Brain microvascular endothelial cell (primary cell): ENCODE results near the gene KIF20B.

ENCODE experiments used
- DNase-seq: peaks from one replicate; pipeline ENCODE4 v3.0.0-alpha.2; 2020
- H3K27ac ChIP-seq: fragments of 250-450 bp; sonication (Bioruptor Pico); 2 replicates; pipeline ENCODE4 v1.5.1; 2020; ENCODE audit warnings: mild to moderate bottlenecking, moderate library complexity
- H3K27me3 ChIP-seq: fragments of 250-450 bp; sonication (Bioruptor Pico); replicated peaks from 2 replicates; pipeline ENCODE4 v1.5.1; 2020; ENCODE audit warnings: mild to moderate bottlenecking
- H3K36me3 ChIP-seq: fragments of 250-450 bp; sonication (Bioruptor Pico); replicated peaks from 2 replicates; pipeline ENCODE4 v1.5.1; 2020; ENCODE audit warnings: mild to moderate bottlenecking
- H3K4me3 ChIP-seq: 2 replicates; pipeline ENCODE4 v1.5.1; 2011; ENCODE audit warnings: low read depth, mild to moderate bottlenecking, control low read depth, low read length, moderate library complexity
- in situ Hi-C: cut with HindIII; loops from 2 replicates; pipeline ENCODE4 v1.10.0; 2017; ENCODE audit warnings: low sequenced_read_pairs, low pct_ligation_motif_present
- TF ChIP-seq, protein P1 (sequence below): IDR thresholded peaks from 2 replicates; pipeline ENCODE4 v1.5.1; 2011; ENCODE audit warnings: low read depth, mild to moderate bottlenecking, moderate library complexity, low read length, control low read depth, inconsistent platforms; ENCODE audit errors: missing control alignments

Gene KIF20B

DNA sequence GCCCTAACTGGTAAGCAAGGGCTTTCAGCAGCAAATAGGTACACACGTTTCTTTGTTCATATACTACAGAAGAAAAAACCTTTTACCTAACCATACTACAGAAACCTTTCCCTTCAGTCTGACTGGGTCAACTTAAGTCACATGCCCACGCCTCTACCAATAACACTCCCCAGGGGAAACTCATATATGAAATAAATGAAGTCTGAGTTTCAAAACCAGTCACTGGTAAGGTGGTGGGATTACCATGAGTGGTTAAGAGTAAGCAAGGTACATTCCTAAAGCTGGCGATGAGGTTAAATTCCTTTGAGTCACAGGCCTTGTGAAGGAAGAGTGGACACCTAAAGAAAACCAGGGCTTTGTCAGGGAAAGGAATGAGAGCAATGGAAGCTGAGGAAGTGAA lies 21.4 kb upstream of the KIF20B start:
- Histone ChIP-seq H3K4me3 (no peak overlapping the region), H3K27ac (no peak overlapping the region), H3K27me3 (no peaks in the 10 kb centered on the region), H3K36me3 (no peaks in the 10 kb centered on the region)
- TF ChIP-seq, protein P1, sequence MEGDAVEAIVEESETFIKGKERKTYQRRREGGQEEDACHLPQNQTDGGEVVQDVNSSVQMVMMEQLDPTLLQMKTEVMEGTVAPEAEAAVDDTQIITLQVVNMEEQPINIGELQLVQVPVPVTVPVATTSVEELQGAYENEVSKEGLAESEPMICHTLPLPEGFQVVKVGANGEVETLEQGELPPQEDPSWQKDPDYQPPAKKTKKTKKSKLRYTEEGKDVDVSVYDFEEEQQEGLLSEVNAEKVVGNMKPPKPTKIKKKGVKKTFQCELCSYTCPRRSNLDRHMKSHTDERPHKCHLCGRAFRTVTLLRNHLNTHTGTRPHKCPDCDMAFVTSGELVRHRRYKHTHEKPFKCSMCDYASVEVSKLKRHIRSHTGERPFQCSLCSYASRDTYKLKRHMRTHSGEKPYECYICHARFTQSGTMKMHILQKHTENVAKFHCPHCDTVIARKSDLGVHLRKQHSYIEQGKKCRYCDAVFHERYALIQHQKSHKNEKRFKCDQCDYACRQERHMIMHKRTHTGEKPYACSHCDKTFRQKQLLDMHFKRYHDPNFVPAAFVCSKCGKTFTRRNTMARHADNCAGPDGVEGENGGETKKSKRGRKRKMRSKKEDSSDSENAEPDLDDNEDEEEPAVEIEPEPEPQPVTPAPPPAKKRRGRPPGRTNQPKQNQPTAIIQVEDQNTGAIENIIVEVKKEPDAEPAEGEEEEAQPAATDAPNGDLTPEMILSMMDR, result no peak
- DNase-seq, result no peak
- in situ Hi-C loops, result no loop called here

- Histone ChIP-seq H3K36me3 (no peaks in the 10 kb centered on the region), H3K27me3 (no peaks in the 10 kb centered on the region), H3K27ac (no peak overlapping the region), H3K4me3 (no peak overlapping the region)
- TF ChIP-seq, protein P1, result no peak
- no peak for DNase-seq
- in situ Hi-C loops, result no loop called here
Observed at GRCh38 chr10:89683883-89684282, 17.5 kb upstream of the KIF20B start.

- H3K4me3 ChIP-seq, result no peak overlapping the region
- no peak overlapping the region for H3K27ac ChIP-seq
- no peaks in the 10 kb centered on the region for H3K36me3 ChIP-seq
- in situ Hi-C loops, result no loop called here
- TF ChIP-seq, protein P1, result no peak
- DNase-seq, result peak; percentile 16
- no peaks in the 10 kb centered on the region for H3K27me3 ChIP-seq
Observed at GRCh38 chr10:89684604-89685003, 16.8 kb upstream of the KIF20B start.

DNA sequence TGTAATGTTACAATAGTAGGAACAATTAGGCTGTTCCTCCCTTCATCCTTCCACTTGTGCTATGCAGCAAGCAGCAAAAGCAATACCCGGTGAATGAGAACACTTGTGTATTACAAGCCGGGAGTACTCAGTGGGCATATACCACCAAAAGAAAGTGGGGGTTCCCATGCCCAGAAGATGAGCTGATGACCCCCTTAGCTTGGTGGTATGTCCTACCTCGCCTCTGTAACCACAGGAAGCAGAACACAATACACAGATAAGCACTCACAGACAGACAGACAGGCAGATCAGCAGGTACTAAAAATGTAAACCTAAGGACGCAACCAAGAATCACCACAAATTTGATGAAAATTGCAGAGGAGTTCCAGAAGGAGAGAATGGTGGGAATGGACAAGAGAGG lies 15.5 kb upstream of the KIF20B start:
- Histone ChIP-seq H3K36me3 (no peaks in the 10 kb centered on the region), H3K4me3 (no peak overlapping the region), H3K27ac (no peak overlapping the region), H3K27me3 (no peaks in the 10 kb centered on the region)
- in situ Hi-C loops, result no loop called here
- no peak for DNase-seq
- TF ChIP-seq, protein P1, result no peak

- no peak for DNase-seq
- TF ChIP-seq, protein P1, result no peak
- in situ Hi-C loops, result no loop called here
- Histone ChIP-seq H3K4me3 (no peak overlapping the region), H3K27ac (no peak overlapping the region), H3K36me3 (no peaks in the 10 kb centered on the region), H3K27me3 (no peaks in the 10 kb centered on the region)
Observed at GRCh38 chr10:89690027-89690426, 11.4 kb upstream of the KIF20B start.

- no peaks in the 10 kb centered on the region for H3K27me3 ChIP-seq
- TF ChIP-seq, protein P1, result no peak
- no peak overlapping the region for H3K4me3 ChIP-seq
- H3K36me3 ChIP-seq, result no peaks in the 10 kb centered on the region
- no peak overlapping the region for H3K27ac ChIP-seq
- DNase-seq, result no peak
- in situ Hi-C loops, result no loop called here
Observed at GRCh38 chr10:89692416-89692815, 9.0 kb upstream of the KIF20B start.
